CD4-positive, alpha-beta T cell treated with Interleukin-1 beta for 1 hour (primary cell): ENCODE data around the gene LRP6.
"Not testable (repeated sequence)": the region's sequence is repeated elsewhere in the genome, so short reads cannot be mapped to it uniquely, and the experiment has no call there.

Source experiments
- DNase-seq, 2 donors: peaks; one replicate each; pipeline ENCODE4 v3.0.0-alpha.2; 2020 to 2022

LRP6 gene

DNA sequence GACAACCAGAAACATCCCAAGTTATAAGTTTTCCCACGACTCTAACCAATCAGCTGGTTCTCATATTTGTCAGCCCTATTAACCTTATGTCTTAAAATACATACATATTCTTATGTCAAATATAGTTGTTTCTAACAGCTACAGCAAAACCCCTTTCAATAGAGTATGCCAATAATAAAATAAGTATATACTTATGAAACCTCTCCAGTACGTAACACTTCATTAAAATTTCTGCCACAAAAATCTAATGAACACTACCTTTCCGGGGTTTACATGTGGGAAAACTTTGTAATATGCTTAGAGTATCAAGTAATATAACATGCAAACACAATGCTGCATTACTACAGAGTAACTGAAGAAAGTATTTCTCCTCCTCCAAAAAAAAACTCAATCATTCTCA, 1.8 kb downstream of the LRP6 start:
- DNase-seq = no peak

DNA sequence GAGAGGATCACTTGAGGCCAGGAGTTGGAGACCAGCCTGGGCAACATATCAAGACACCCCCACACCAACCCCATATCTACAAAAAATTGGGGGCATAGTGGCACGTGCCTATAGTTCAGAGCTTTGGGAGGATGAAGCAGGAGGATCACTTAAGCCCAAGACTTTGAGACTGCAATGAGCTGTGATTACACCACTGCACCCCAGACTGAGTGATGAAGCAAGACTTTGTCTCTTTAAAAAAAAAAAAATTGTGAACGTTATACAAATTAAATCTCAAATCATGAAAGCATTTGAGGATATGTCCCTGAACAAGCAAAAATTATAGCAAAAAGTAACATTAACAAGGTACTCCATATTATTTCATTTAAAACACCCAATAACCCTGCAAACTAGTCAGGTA, 2.9 kb downstream of the LRP6 start:
- DNase-seq = no peak

DNA sequence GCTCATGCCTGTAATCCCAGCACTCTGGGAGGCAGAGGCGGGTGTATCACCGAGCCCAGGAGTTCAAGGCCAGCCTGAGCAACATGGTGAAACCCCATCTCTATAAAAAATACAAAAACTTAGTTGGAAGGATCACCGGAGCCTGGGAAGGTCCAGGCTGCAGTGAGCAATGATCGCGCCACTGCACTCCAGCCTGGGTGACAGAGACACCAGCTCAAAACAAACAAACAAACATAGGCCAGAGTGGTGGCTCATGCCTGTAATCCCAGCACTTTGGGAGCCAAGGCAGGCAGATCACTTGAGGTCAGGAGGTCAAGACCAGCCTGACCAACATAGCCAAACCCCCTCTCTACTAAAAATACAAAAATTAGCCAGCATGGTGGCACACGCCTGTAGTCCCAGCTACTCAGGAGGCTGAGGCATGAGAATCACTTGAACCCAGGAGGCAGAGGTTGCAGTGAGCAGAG, 10.5 kb downstream of the LRP6 start:
- not testable (repeated sequence) for DNase-seq

DNA sequence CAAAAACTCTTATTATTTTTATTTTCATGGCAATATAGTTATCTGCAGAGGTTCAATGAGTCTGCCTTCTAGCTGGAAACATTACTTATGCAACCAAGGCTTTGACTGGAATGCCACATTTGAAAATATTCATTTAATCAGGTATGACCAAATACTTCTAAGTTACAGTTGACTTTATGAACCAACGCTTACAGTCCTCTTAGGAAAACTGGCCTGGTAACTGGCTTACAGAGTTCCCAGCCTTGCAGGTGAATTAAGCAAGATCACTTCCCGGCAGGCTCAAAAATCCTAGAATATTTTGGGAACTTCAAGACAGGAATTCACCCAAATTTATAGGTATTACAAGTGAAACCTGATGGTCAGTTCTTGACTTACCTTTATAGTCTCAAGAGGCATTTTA, 12.3 kb downstream of the LRP6 start:
- DNase-seq = no peak

DNA sequence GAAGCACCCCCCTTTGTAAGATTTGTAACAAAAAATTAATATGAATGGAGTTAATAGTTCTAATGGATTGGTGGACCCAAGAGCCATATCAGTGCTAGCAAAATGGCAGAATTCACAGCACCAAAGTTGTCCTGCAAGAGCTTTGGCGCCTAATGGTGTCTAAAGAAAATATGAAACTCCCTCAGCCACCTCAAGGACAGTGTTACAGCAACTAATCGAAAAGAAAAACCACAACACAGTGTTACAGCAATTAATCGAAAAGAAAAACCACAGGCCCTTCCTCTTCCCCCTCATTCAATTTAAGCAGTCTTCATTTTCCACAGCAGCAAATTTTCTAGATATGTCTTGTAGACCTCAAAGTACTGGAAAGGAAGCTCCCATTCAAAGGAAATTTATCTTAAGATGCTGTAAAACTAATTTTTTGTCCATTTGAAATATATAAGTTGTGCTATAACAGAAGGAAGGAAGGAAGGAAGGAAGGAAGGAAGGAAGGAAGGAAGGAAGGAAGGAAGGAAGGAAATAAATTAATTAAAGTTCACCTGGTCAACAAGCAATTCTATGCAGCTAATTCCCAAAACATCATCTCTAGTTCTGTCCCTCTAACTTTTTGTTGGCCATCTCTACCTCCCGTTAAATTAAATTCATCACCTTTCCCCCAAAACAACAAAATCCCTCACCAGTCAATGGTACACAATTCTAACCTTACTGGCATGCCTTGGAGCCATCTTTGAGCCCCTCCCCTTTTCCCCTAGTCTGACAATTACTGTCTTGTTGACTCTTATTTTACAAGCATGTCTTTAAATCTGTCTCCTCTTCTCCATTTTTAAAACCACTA, 17.4 kb downstream of the LRP6 start:
- DNase-seq = no peak

DNA sequence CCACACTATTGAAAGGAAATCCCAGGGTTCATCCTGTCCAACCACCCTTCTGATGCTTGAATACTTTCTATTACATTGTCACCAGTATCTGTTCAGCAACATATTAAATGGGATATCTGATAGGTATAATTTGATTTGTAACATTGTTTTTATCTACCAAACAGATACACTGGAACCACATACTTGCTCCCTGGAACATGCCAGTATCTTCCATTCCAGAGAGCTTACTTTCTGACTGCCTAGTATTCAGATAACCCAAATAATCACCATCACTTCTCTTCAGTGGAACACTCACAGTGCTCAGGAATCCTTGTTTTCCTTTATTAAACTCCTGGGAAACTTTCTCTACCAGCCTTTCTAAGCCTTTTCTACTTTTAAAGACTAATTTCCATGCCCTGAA, 19.3 kb downstream of the LRP6 start:
- DNase-seq = no peak

DNA sequence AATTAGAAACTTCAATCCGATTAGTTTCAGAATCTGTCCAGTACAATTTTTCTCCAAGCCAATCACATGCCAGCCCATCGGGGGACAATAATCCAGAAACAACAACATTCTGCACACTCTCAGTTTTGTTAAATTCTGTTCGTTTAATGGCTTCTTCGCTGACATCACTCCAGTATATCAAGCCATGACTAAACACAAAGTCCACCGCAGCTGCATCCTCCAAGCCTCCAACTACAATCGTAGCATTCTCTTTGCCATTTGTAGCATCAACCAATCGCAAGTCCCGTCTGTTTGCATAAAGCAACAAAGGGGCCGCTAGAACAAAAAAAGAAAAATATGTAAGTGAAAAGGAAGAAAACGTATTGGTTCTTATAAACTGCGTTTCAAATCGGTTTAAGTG, 22.5 kb downstream of the LRP6 start:
- no peak for DNase-seq

DNA sequence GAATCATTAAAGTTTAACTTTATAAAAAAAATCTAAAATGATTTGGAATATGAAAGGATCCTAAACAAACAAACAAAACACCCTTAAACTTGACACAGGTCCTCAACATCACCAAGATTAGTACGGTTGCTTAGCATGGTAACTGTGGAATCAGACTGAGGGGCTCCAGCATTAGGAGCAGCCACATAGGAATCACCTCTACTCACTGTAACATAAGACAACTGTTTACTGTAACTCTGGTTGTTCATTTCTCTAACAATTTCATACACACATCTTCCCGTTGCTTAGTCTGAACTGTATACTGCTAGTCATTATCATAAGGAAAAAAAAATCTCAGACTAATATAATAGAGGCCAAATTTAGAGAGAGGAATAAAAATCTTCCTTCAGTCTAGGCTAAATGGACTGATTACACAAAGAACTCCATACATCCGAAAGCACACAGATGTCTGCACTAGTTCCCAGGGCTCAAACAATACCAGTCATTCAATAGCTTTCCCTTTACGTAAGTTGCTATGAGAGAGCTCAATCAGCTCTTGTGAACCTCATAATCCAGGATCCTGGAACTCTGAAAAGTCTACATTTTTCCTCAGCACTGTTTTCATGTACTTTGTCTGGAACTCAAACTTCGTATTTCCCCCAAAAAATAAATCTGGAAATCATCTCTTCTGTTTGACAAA, 26.0 kb downstream of the LRP6 start:
- DNase-seq = no peak

DNA sequence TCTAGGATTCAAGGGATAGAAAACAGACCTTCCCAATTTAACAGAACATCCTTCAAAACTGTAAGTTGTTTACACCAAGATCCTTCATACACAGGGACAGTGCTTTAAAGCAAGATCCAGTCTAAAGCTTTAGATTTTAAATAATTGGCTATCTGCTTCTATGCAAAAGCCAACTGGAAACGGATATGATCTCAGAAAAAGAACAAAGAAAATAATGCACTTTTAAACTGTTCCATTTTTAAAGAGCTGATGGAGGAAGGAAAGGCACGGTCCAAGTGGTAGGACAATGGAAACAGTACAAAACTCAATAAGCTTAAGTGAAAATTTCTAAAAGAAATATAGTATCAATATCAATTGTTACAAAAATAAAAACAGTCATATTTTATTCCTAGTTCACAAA, 27.7 kb downstream of the LRP6 start:
- DNase-seq = no peak

DNA sequence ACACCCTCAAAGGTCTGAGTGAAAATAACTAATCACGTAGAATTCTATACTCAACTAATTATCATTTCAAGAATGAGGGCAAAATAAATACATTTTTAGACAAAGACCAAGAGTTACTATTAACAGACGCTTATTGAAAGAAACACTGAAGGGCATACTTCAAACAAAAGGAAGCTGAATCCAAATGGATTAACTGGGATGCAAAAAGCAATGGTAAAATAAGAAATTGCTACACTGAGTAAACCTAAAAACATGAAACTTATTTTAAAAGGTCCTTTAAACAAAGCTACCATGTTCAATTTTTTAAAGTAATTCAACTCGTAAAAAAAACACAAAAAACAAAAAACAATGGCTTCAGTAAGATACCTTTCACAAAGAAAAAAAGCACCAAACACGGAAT, 28.2 kb downstream of the LRP6 start:
- DNase-seq = no peak

DNA sequence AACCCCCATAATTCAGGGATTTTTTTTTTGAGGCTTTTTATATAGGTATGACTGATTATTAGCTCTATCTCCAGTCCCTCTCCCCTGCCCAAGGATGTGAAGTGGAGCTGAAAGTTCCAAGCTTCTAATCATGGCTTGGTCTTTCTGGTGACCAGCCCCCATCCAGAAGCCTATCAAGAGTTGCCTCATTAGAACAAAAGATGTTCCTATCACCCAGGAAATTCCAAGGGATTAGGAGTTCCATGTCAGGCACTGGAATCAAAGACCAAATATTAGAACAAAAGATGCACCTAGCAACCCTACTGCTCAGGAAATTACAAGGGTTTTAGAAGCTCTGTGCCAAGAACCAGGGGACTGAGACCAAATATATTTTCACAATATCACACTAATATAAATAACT, 29.9 kb downstream of the LRP6 start:
- DNase-seq = no peak

DNA sequence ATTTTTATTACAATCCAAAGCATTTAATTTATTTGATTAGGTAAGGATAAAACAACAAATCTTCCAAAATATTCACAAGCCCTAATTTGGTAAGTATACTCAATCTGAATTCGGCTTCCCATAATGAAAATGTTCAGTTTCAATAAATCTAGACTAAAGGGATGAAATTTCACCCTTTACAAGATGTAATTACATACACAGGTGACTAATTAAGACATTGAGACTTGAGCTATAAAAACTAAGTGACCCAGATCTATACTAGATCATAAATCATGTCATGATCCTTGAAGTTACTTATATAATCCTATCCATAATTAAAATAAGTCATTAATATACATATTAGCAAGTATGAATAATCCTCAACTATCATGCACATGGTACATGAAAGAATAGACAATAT, 36.6 kb downstream of the LRP6 start:
- no peak for DNase-seq

DNA sequence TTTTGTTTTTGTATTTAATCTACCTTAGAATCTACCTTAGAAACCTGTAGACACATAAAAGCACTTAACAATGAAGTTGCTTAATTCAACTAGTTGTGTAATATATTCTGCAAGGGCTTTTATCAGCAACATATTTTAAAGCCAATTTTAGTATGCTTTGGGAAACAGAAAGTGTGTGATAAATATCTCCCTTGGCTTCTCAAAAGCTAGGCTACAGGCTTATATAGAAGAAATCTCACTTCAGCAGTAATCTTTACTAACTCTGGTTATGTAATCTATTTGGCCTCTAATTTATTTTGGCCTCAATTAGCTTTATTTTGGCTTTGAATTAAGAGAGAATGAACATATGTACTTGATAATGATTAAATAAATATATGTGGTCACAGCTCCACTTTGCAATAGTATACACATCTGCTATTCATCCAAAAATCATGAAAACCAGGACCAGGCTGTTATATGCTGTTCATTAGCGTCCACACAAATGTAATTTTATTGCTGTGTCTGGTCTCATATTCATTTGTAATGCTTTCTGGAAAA, 37.2 kb downstream of the LRP6 start:
- DNase-seq = no peak

DNA sequence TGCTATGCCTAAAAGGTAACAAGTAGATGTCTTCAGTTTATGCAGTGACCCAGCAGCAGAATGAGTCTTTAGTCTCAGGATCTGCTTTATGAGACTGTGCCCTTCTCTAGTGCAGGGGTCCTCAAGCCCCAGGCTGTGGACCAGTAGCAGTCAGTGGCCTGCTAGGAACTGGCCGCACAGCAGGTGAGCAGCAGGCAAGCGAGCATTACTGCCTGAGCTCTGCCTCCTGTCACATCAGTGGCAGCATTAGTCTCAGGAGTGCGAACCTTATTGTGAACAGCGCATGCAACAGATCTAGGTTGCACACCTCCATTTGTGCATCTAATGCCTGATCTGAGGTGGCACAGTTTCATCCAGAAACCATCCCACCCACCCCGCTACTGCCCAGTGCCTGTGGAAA, 38.4 kb downstream of the LRP6 start:
- DNase-seq = no peak

DNA sequence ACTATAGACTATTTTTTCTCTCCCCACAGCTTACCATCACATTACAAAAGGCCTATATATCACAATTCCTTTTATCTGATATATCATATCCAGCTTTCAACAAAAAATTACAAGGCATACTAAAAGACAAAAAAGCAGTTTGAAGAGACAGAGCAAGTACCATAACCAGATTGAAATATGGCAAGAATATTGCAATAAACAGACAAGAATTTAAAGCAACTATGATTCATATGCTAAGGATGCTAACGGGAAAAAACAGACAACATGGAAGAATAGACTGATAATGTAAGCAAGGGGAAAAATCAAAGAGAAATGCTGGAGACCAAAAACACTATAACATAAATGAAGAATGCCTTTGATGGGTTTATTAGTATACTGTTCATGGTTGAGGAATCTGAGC, 40.7 kb downstream of the LRP6 start:
- DNase-seq = no peak

DNA sequence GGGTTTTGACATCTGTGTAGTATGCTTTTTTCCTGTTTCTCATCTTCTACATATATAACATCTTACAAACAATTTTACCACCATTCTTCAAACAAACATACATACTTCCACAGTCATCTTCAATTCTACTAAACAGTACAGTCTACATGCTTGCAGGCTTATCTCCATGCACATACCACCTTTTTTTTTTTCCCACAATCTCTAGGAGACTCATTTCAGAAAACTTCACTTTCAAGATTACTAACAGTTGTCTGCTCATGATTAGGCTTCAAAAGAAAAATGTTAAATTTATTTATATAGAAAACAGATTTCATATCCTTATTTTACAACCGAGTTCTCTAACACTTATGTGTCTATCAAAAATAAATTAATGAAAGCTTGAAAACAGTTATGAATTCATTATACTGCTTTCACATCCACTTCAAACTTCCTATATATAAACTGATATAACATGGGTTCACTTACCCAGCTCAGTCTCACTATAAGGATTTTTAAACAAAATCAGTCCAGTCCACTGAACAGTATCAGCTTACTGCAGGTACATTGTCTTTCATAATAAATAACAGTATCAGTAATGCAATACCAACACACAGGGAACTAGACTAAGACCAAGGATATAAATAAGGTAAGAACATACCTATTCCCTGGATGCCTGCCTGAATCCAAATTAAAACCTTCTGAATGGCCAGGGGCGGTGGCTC, 42.5 kb downstream of the LRP6 start:
- no peak for DNase-seq

DNA sequence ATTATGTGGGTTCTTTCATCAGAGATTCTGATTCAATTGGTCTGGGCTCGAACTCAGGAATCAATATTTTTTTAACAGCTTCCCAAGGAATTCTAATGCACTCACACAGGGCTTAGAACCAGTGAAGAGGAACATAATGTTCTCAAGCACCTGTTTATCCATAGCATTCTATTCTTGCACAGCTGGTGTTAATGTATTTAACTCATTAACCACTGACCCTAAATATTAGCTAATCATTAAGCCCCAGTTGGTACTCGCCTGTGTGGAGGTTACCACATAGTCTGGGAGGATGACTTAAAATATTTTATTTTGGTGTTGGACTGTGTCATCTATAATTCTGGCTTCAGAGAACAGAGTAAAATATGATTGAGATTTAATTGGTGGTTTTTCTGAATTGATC, 45.3 kb downstream of the LRP6 start:
- no peak for DNase-seq

DNA sequence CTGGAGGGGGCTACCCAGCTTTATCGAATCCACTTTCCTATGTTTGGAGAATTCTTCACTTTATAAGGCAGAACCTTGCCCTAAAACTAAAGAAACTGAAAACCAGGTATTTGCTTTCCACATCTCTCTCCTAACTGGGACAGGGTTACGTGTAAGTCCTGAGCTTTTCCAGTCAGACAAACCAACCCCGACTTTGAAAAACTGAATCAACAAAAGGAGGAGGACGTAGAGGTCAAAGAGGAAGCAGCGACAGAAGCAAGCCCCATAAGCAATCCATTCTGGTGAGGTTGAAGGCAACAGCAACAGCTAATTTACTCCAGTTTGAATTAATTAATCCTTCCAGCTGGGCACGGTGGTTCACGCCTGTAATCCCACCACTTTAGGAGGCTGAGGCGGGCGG, 47.2 kb downstream of the LRP6 start:
- DNase-seq = no peak

DNA sequence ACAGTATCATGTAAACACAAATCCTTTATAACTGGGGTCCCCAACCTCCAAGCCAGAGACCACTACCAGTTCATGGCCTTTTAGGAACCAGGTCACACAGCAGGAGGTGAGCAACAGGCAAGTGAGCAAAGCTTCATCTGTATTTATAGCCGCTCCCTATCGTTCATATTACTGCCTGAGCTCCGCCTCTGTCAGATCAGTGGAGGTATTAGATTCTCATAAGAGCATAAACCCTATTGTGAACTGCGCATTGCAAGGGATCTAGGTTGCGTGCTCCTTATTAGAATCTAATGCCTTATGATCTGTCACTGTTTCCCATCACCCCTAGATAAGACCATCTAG, 49.9 kb downstream of the LRP6 start:
- DNase-seq = no peak

DNA sequence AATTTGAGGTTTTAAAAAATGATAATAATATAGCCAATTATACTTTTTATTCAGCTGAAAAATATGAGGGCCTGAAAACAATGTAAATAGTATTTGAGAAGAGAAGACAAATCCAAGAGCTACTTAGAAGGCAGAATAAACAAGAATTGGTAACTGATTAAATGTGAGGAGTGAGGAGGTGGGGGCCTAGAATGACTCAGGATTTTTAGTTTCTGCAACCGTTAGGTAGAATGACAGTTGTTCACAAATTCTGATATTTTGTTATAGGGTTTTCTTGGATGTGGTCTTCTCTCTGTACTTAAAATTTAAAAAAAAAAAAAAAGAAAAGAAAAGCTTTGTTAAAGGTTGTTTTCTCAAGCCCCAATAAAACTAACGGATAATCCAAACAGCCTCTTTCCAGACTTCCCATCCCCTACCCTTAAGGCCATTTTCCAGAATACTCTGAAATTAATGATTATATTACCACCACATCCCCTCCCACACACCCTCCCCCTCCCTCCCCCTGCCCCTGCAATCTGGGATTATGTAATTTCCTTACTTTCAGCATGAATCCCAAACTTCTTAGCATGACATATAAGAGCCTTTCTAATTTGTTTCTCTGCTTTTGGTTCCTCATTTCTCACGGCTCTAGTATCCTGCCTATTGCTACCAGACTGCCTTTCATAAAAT, 50.4 kb downstream of the LRP6 start:
- DNase-seq = no peak

DNA sequence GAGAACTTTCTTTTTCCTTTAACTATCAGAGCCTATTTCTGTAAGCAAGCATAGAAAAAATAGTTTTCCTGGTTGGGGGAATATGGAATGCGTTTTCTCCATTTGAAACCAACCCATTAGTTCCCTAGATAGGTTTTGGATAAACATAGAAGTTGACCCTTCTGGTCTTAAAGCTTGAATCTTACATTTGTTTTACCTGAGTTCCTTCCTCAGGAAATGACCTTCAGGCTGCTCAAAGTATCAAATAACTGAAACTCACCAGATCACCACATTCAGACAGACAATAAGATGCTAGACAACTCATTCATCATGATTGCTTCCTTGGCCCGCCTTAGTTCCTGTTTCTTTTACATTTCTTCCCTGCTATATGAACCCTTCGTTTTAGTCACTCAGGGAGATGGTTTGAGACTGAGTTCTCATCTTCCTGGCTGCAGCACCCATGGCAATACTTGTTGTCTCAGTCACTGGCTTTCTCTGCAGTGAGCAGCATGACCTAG, 52.2 kb downstream of the LRP6 start:
- DNase-seq = no peak

DNA sequence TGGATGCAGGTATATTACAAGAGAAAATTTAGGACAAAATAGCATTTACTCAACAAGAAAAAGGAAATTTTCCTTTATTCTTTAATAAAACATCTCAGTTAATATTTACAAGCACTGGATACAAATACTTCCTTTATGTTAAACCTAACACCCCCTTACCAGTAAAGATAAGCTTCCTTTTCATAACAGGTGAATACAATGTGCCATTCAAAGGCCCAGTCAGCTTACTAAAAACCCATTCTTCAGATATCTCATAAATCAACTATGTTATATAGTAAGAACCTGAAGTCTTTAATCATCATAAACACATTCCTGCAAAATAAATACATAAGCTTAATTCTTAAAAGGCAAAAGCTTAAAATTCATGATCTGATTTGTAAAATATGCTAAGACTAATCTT, 52.6 kb downstream of the LRP6 start:
- DNase-seq = no peak

DNA sequence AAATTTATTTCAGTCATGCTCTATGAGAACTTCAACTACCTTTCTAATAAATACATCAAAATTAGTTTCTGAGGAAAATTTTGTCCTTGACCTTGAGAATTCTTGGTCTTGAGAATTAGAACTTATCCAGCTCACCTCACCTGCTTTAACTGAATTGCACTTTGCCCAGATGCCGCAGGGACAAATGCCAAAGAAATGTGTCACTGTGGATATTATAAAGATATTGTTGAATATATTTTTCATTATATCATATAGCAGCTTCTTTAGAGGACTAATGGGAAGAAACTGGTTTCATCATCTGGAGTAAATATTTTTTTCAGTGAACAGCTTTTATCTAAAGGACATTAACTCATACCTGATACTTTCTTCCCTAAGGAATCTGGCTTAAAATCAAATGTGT, 54.1 kb downstream of the LRP6 start:
- no peak for DNase-seq
